DMS53 treated with DMSO at 0.1 percent for 48 hours (cell line): ENCODE data around the gene FCRL3.
"Not testable (repeated sequence)": the region's sequence is repeated elsewhere in the genome, so short reads cannot be mapped to it uniquely, and the experiment has no call there.

Source experiments
- DNase-seq: peaks from one replicate; lab custom pipeline; 2025; ENCODE audit not compliant: unreplicated experiment; lab: John Stamatoyannopoulos, UW

The FCRL3 gene, protein sequence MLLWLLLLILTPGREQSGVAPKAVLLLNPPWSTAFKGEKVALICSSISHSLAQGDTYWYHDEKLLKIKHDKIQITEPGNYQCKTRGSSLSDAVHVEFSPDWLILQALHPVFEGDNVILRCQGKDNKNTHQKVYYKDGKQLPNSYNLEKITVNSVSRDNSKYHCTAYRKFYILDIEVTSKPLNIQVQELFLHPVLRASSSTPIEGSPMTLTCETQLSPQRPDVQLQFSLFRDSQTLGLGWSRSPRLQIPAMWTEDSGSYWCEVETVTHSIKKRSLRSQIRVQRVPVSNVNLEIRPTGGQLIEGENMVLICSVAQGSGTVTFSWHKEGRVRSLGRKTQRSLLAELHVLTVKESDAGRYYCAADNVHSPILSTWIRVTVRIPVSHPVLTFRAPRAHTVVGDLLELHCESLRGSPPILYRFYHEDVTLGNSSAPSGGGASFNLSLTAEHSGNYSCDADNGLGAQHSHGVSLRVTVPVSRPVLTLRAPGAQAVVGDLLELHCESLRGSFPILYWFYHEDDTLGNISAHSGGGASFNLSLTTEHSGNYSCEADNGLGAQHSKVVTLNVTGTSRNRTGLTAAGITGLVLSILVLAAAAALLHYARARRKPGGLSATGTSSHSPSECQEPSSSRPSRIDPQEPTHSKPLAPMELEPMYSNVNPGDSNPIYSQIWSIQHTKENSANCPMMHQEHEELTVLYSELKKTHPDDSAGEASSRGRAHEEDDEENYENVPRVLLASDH

DNA sequence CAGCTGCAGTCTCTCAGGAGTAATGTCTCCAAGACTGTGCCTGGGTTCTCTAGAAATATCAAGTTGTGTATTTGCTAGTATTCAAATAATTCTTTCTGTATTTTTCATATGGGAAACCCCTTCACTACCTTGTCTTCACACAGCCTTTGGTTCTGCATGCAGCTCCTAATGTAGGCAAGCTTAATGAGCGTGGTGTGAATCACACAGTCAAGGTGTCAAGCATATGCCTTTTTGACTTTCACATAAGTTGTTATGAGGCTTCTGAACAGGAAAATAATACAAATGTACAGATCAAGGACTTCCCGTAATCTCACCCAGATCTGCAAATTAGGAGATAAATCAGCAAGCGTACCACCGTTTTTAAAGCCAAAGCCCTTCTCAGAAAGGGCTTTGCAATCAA lies at the start of gene FCRL3:
Gene FCRL3 (minus strand): TSS at position 38 of the 400 bp plus-strand sequence. CDS start 280 bp downstream, outside the sequence.
- no peak for DNase-seq

GRCh38 chr1:157748262-157748817 lies 47.8 kb upstream of the FCRL3 start:
- no peak for DNase-seq

DNA sequence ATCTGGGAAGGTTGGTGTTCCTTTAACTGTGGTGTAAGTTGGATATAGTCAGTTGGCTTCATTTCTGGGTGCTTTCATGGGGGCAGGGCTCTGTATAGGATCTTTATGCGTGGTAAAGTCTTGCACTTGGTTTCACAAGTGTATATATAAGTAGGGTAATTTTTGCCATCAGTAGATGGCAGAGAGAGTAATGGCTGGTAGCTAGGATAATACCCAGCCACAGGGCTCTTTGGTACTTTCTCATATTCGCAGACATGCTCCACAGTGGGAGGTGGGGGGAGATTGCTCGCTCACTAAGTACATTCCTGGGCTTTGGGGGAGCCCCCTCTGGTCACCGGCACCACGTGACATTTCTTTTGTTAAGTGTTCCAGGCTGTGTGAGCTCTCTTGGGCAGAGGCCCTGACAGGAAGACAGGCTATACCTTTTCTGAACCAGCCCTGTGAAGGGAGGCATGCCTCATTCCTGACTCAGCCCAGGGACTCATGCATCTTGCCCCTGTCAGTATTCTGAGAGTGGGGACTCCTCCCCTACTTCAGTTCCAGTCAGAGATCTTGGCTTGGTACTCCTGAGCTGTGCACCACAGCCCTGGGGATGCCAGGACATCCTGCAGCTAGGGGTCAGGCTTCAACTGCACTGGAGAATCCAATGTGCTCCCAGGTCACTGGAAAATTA lies 38.8 kb upstream of the FCRL3 start:
- DNase-seq = no peak

DNA sequence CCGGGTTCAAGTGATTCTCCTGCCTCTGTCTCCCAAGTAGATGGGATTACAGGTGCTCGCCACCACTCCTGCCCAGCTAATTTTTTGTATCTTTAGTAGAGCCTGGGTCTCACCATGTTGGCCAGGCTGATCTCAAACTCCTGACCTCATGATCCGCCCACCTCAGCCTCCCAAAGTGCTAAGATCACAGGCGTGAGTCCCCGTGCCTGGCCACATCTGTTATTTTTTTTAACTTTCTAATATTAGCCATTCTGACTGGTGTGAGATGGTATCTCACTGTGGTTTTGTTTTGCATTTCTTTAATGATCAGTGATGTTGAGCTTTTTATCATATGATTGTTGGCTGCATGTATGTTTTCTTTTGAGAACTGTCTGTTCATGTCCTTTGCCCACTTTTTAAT lies 35.4 kb upstream of the FCRL3 start:
- not testable (repeated sequence) for DNase-seq

GRCh38 chr1:157734321-157734720 lies 33.8 kb upstream of the FCRL3 start:
- DNase-seq = no peak

DNA sequence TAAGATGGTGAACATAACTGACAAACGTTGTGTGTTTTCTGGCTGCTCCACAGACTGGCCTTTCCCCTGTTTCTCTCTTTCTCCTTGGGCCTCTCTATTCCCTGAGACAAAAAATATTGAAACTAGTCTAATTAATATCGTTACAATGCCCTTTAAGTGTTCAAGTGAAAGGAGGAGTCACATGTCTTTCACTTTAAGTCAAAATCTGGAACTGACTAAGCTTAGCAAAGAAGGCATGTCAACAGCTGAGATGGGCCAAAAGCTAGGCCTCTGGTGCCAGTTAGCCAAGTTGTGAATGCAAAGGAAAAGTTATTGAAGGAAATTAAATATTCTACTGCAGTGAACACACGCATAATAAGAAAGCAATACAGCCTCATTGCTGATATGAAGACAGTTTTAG lies 32.2 kb upstream of the FCRL3 start:
- DNase-seq = no peak

- no peak for DNase-seq
These were observed 24.6 kb upstream of the FCRL3 start for GRCh38 chr1:157725221-157725577.

- DNase-seq = no peak
These were observed 24.1 kb upstream of the FCRL3 start for GRCh38 chr1:157724537-157725220.

DNA sequence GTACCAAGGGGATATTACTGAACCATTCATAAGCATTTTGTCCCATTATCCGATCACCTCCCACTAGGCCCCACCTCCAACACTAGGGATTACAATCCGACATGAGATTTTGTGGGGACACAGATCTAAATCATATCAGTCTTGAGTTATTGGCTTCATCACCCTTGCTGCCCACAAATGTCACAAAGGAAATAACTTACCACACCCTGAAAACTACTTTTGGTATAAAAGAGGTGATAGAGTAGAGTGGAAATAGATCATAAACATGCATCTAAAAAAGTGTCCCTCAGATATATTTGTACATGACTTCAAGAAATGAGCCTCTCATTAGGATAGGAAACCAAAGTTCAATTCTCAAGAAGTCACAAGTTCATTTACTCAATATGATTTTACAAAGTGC lies 22.6 kb upstream of the FCRL3 start:
- DNase-seq = no peak

GRCh38 chr1:157721985-157722384 lies 21.4 kb upstream of the FCRL3 start:
- no peak for DNase-seq

DNA sequence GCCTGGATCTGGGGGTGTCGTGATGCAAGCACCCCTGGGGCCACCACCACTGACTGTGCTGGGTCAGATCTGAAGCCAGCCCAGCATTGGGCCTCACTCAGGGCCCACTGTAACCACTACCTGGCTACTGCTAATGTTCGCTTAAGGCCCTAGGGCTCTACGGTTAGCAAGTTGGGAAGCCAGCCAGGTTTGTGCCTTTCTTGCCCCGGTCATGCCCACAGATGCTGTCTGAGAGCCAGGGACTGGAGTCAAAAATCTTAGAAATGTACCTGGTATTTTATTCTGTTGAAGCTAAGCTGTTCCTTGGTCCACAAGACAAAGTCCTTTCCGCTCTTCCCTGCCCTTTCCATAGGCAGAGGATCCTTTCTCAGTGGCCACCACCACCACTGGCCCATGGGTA lies 15.2 kb upstream of the FCRL3 start:
- no peak for DNase-seq

GRCh38 chr1:157711802-157712201 lies 11.2 kb upstream of the FCRL3 start:
- DNase-seq = no peak

GRCh38 chr1:157704878-157705277 lies 4.3 kb upstream of the FCRL3 start:
- DNase-seq = no peak

DNA sequence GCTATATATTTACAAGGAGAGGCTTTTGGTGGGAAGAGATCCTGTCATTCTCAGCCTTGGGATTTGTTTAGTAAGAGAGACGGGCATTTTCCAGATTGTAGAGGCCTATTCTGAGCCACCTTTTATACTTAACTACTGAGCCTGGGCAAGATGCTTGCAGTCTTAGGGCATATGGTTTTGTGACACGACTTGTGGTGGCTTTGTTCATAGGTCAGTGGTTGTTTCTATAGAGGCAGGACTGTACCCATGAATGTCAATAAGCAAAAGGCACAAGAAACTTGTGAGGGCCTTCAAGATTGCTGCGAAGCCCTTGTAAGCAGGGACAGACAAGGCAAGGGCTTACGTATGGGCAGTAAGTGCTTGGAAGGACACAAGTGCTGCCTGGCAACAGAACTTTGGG lies 3.4 kb upstream of the FCRL3 start:
- DNase-seq = no peak

DNA sequence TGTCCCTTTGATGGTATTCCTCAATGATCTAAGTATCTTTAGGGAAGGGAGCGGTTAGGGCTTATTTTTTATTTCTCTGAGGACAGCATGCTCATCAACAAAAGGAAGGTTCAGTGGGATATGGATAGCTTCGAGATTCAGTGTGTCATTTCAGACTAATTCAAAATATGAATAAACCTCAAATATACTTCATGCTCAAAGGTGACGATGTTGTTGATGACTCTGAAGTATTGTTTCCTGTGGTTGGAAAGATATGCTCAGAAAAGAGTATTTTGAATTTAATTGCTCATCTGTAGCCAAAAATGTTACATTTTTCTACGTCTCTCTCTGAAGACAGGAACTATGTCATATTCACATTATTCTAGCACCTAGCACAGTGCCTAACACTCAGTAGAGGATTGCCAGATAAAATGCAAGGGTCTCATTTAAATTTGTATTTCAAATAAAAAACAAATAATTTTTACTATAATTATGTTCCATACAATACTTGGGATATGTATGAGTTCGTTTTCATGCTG lies 1.8 kb upstream of the FCRL3 start:
- DNase-seq = no peak

DNA sequence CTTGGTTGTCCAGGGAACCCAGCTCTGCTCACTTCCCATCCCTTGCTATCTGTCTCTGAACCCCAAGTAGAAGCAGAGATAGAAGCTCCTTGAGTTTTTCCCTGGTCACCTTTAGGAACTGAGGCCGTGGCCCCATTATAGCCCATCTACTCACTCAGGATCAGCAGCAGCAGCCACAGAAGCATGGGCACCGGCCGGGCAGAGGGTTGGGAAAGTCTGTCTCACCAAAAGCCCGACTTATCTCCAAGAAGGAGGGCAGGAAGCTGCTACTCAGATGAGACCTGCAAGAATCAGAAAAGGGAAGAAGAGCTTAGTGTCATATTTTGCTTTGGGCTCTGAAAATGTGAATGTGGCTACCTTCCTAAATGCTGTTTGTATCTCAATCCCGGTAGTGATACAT lies 264 bp downstream of the FCRL3 start:
- DNase-seq = no peak

- DNase-seq = no peak
These were observed 2.6 kb downstream of the FCRL3 start for GRCh38 chr1:157697781-157698569.

- DNase-seq = no peak
These were observed 3.5 kb downstream of the FCRL3 start for GRCh38 chr1:157696966-157697628.

GRCh38 chr1:157695417-157695816 lies 5.2 kb downstream of the FCRL3 start:
- DNase-seq = no peak
